Activated CD4-positive, alpha-beta memory T cell treated with anti-CD3 and anti-CD28 coated beads for 36 hours (primary cell): Measurements from ENCODE around the gene CDC42BPG. TPM values are rescaled to one million over a fixed set of nuclear protein-coding genes. Genes with fewer than 3 reads are reported as not detected.

ENCODE experiments used
- CTCF ChIA-PET: fragments of 350-600 bp; sonication (Branson Sonifier 250); formaldehyde crosslinking; loops from one replicate; lab custom pipeline; 2021; ENCODE audit warnings: antibody characterized with exemption, inconsistent platforms; lab: Charles Lee
- POLR2A ChIA-PET: fragments of 350-600 bp; sonication (Branson Sonifier 250); formaldehyde crosslinking; loops from one replicate; lab custom pipeline; 2021; ENCODE audit warnings: antibody characterized with exemption; lab: Charles Lee
- DNase-seq: peaks from one replicate; pipeline ENCODE4 v3.0.0-alpha.2; 2020
- H3K27ac Mint-ChIP-seq: one replicate; pipeline ENCODE4 v1.8.0; 2021; ENCODE audit warnings: mixed read lengths
- H3K27me3 Mint-ChIP-seq: one replicate; pipeline ENCODE4 v1.8.0; 2021; ENCODE audit warnings: mixed read lengths
- H3K36me3 Mint-ChIP-seq: one replicate; pipeline ENCODE4 v1.8.0; 2021; ENCODE audit warnings: mixed read lengths
- H3K4me1 Mint-ChIP-seq: one replicate; pipeline ENCODE4 v1.8.0; 2021; ENCODE audit warnings: low read depth, mixed read lengths
- H3K4me3 Mint-ChIP-seq: one replicate; pipeline ENCODE4 v1.8.0; 2021; ENCODE audit warnings: mild to moderate bottlenecking, mixed read lengths
- H3K9me3 Mint-ChIP-seq: one replicate; pipeline ENCODE4 v1.8.0; 2021; ENCODE audit warnings: mixed read lengths
- intact Hi-C: fragments of 100-400 bp; cut with micrococcal nuclease; formaldehyde crosslinking; loops from one replicate; pipeline ENCODE4 v1.15.1; 2023
- total RNA-seq, 2 experiments: library from RNA; stranded (reverse); gene quantifications; one replicate each; pipeline ENCODE4 v1.2.3, GENCODE V29; 2021

Gene CDC42BPG
- total RNA-seq, 2 experiments from 2014 or later: 0.39 to 0.69 TPM

GRCh38 chr11:64777449-64778222 is 66.8 kb downstream of the CDC42BPG start:
- POLR2A ChIA-PET: interaction anchor here (0.6 to 1.9 kb wide), 8 partner anchors 9 to 485 kb away, joined by 3 to 8 read pairs (median 4); partner anchors contain the start of gene MEN1
- DNase-seq: peak; percentile 85
- H3K27ac Mint-ChIP-seq: peak overlapping the region; percentile 89
- intact Hi-C loops: loop anchor here (1.0 to 10.0 kb wide), 5 partner anchors 25 to 463 kb away; partner anchors contain the start of genes MAP4K2, MEN1, PRDX5 and SAC3D1
- H3K4me3 Mint-ChIP-seq: peak overlapping the region; percentile 90
- peaks cover 68% of the 10 kb centered on the region for H3K4me1 Mint-ChIP-seq
- no peaks in the 10 kb centered on the region for H3K27me3 Mint-ChIP-seq
- H3K9me3 Mint-ChIP-seq: no peaks in the 10 kb centered on the region
- CTCF ChIA-PET: interaction anchor here (0.8 to 2.4 kb wide), 4 partner anchors 10 to 89 kb away, joined by 3 to 13 read pairs (median 5); no protein-coding TSS in a partner anchor
- peaks cover 48% of the 10 kb centered on the region for H3K36me3 Mint-ChIP-seq

- no peaks in the 10 kb centered on the region for H3K27me3 Mint-ChIP-seq
- H3K4me3 Mint-ChIP-seq: peak overlapping the region; percentile 90
- H3K27ac Mint-ChIP-seq: peak overlapping the region; percentile 89
- CTCF ChIA-PET: interaction anchor here (0.8 to 2.4 kb wide), 6 partner anchors 9 to 88 kb away, joined by 3 to 13 read pairs (median 3); no protein-coding TSS in a partner anchor
- intact Hi-C loops: loop anchor here (10.0 kb wide), 1 partner anchor 462 kb away; the partner anchor contains the start of genes PRDX5 and TRMT112
- peaks cover 56% of the 10 kb centered on the region for H3K36me3 Mint-ChIP-seq
- H3K9me3 Mint-ChIP-seq: no peaks in the 10 kb centered on the region
- DNase-seq: no peak
- POLR2A ChIA-PET: interaction anchor here (0.9 to 1.1 kb wide), 3 partner anchors 16 to 484 kb away, joined by 3 to 4 read pairs (median 4); no protein-coding TSS in a partner anchor
- H3K4me1 Mint-ChIP-seq: peaks cover 76% of the 10 kb centered on the region
Observed at GRCh38 chr11:64776875-64777274, 67.6 kb downstream of the CDC42BPG start.

- H3K27ac Mint-ChIP-seq: peak overlapping the region; percentile 89
- intact Hi-C loops: loop anchor here (10.0 kb wide), 1 partner anchor 462 kb away; the partner anchor contains the start of genes PRDX5 and TRMT112
- H3K4me3 Mint-ChIP-seq: peak overlapping the region; percentile 90
- peaks cover 60% of the 10 kb centered on the region for H3K36me3 Mint-ChIP-seq
- DNase-seq: no peak
- no peaks in the 10 kb centered on the region for H3K27me3 Mint-ChIP-seq
- ChIA-PET POLR2A (interaction anchor here (1.2 kb wide), 1 partner anchor 12 kb away, joined by 5 read pairs; no protein-coding TSS in a partner anchor), CTCF (interaction anchor here (1.0 to 2.4 kb wide), 6 partner anchors 9 to 34 kb away, joined by 3 to 13 read pairs (median 6); no protein-coding TSS in a partner anchor)
- H3K4me1 Mint-ChIP-seq: peaks cover 80% of the 10 kb centered on the region
- no peaks in the 10 kb centered on the region for H3K9me3 Mint-ChIP-seq
Observed at GRCh38 chr11:64776425-64776824, 68.0 kb downstream of the CDC42BPG start.

GRCh38 chr11:64774144-64774543 is 70.3 kb downstream of the CDC42BPG start:
- Mint-ChIP-seq H3K9me3 (no peaks in the 10 kb centered on the region), H3K36me3 (peaks cover 78% of the 10 kb centered on the region), H3K4me3 (no peak overlapping the region), H3K27ac (peak overlapping the region; percentile 70), H3K27me3 (no peaks in the 10 kb centered on the region), H3K4me1 (peaks cover 75% of the 10 kb centered on the region)
- no peak for DNase-seq
- ChIA-PET CTCF (interaction anchor here (1.6 kb wide), 1 partner anchor 114 kb away, joined by 3 read pairs; no protein-coding TSS in a partner anchor), POLR2A (interaction anchor here (1.2 to 1.5 kb wide), 2 partner anchors 11 to 13 kb away, joined by 3 read pairs; no protein-coding TSS in a partner anchor)
- intact Hi-C loops: loop anchor here (10.0 kb wide), 1 partner anchor 459 kb away; the partner anchor contains the start of genes PRDX5 and TRMT112

Other genes starting within 250 kb of the CDC42BPG start
- under 1 TPM; 0.31 to 0.41 TPM for gene NRXN2, start 121.5 kb downstream of the CDC42BPG start, total RNA-seq
- gene RASGRP2, start 100.5 kb downstream of the CDC42BPG start, total RNA-seq: 1 to 10 TPM; 7.5 to 8.2 TPM
- 1 to 10 TPM in 1 of 2 experiments, under 1 TPM in 1; 0.94 to 1.6 TPM for gene PYGM, start 84.7 kb downstream of the CDC42BPG start, total RNA-seq
- gene SF1, start 66.1 kb downstream of the CDC42BPG start, total RNA-seq: 100 to 1,000 TPM; 323 to 328 TPM
- 10 to 100 TPM; 83.3 to 85.8 TPM for gene MAP4K2, start 41.4 kb downstream of the CDC42BPG start, total RNA-seq
- gene MEN1, start 34.1 kb downstream of the CDC42BPG start, total RNA-seq: 10 to 100 TPM; 31.3 to 32.2 TPM
- 100 to 1,000 TPM; 103 to 113 TPM for gene EHD1, start 34.0 kb upstream of the CDC42BPG start, total RNA-seq
- gene ATG2A, start 72.6 kb upstream of the CDC42BPG start, total RNA-seq: 10 to 100 TPM; 20.2 to 20.5 TPM
- gene PPP2R5B, start 80.0 kb upstream of the CDC42BPG start, total RNA-seq: 10 to 100 TPM in 1 of 2 experiments, 1 to 10 TPM in 1; 9.7 to 11.9 TPM
- gene GPHA2, start 91.2 kb upstream of the CDC42BPG start, total RNA-seq: under 1 TPM in 1 of 2 experiments, not detected in 1; 0.46 TPM
- under 1 TPM; 0.21 to 0.82 TPM for gene MAJIN, start 127.5 kb upstream of the CDC42BPG start, total RNA-seq
- under 1 TPM in 1 of 2 experiments, not detected in 1; 0.22 TPM for gene BATF2, start 152.3 kb upstream of the CDC42BPG start, total RNA-seq
- gene ARL2, start 169.5 kb upstream of the CDC42BPG start, total RNA-seq: 100 to 1,000 TPM; 104 to 109 TPM
- 10 to 100 TPM; 15.4 to 15.9 TPM for gene SNX15, start 182.8 kb upstream of the CDC42BPG start, total RNA-seq
- 10 to 100 TPM; 14.2 to 14.7 TPM for gene SAC3D1, start 196.6 kb upstream of the CDC42BPG start, total RNA-seq
- 10 to 100 TPM; 13.8 to 15.2 TPM for gene NAALADL1, start 213.9 kb upstream of the CDC42BPG start, total RNA-seq
- 100 to 1,000 TPM; 111 to 112 TPM for gene CDCA5, start 239.4 kb upstream of the CDC42BPG start, total RNA-seq
- gene ZFPL1, start 239.6 kb upstream of the CDC42BPG start, total RNA-seq: 10 to 100 TPM; 28.3 to 31.3 TPM